Measurements from ENCODE around the gene SERINC3. TPM values are rescaled to one million over a fixed set of nuclear protein-coding genes. Genes with fewer than 3 reads are reported as not detected.
"Not testable (repeated sequence)": the region's sequence is repeated elsewhere in the genome, so short reads cannot be mapped to it uniquely, and the experiment has no call there.

SERINC3 gene
- total RNA-seq, 1 donor from 2014 or later = 79.2 TPM

GRCh38 chr20:44494681-44495080 lies 27.2 kb downstream of the SERINC3 start:
- DNase-seq (ENCODE audit: extremely low read depth, low read depth, low spot score) = no peak

- no peak for DNase-seq (ENCODE audit: extremely low read depth, low read depth, low spot score)
Observed at GRCh38 chr20:44494266-44494665, 27.6 kb downstream of the SERINC3 start.

GRCh38 chr20:44491635-44492395 lies 30.1 kb downstream of the SERINC3 start:
- no peak for DNase-seq (ENCODE audit: extremely low read depth, low read depth, low spot score)

GRCh38 chr20:44489931-44490330 lies 31.9 kb downstream of the SERINC3 start:
- DNase-seq (ENCODE audit: extremely low read depth, low read depth, low spot score) = no peak

- no peak for DNase-seq (ENCODE audit: extremely low read depth, low read depth, low spot score)
Observed at GRCh38 chr20:44489223-44489622, 32.6 kb downstream of the SERINC3 start.

- DNase-seq (ENCODE audit: extremely low read depth, low read depth, low spot score) = no peak
Observed at GRCh38 chr20:44488551-44488950, 33.3 kb downstream of the SERINC3 start.

- DNase-seq (ENCODE audit: extremely low read depth, low read depth, low spot score) = no peak
Observed at GRCh38 chr20:44485830-44486198, 36.1 kb downstream of the SERINC3 start.

- DNase-seq (ENCODE audit: extremely low read depth, low read depth, low spot score) = no peak
Observed at GRCh38 chr20:44485078-44485829, 36.6 kb downstream of the SERINC3 start.

GRCh38 chr20:44483112-44483511 lies 38.8 kb downstream of the SERINC3 start:
- no peak for DNase-seq (ENCODE audit: extremely low read depth, low read depth, low spot score)

- DNase-seq (ENCODE audit: extremely low read depth, low read depth, low spot score) = no peak
Observed at GRCh38 chr20:44481719-44482416, 40.0 kb downstream of the SERINC3 start.

GRCh38 chr20:44480097-44480496 lies 41.8 kb downstream of the SERINC3 start:
- DNase-seq (ENCODE audit: extremely low read depth, low read depth, low spot score) = no peak

- DNase-seq (ENCODE audit: extremely low read depth, low read depth, low spot score) = no peak
Observed at GRCh38 chr20:44479643-44480042, 42.2 kb downstream of the SERINC3 start.

- DNase-seq (ENCODE audit: extremely low read depth, low read depth, low spot score) = no peak
Observed at GRCh38 chr20:44478206-44478605, 43.7 kb downstream of the SERINC3 start.

- no peak for DNase-seq (ENCODE audit: extremely low read depth, low read depth, low spot score)
Observed at GRCh38 chr20:44477151-44477550, 44.7 kb downstream of the SERINC3 start.

- no peak for DNase-seq (ENCODE audit: extremely low read depth, low read depth, low spot score)
Observed at GRCh38 chr20:44475694-44476560, 45.9 kb downstream of the SERINC3 start, which contains the start of gene TTPAL. Gene TTPAL, plus strand, starts transcription at chr20:44475874. Its CDS starts 4,126 bp downstream, at chr20:44480000.

GRCh38 chr20:44475372-44475693 lies 46.5 kb downstream of the SERINC3 start:
- DNase-seq (ENCODE audit: extremely low read depth, low read depth, low spot score) = no peak

GRCh38 chr20:44472283-44472682 lies 49.6 kb downstream of the SERINC3 start:
- not testable (repeated sequence) for DNase-seq (ENCODE audit: extremely low read depth, low read depth, low spot score)

- DNase-seq (ENCODE audit: extremely low read depth, low read depth, low spot score) = no peak
Observed at GRCh38 chr20:44471481-44471882, 50.4 kb downstream of the SERINC3 start.

- DNase-seq (ENCODE audit: extremely low read depth, low read depth, low spot score) = no peak
Observed at GRCh38 chr20:44470327-44470726, 51.5 kb downstream of the SERINC3 start.

GRCh38 chr20:44468044-44468782 lies 53.7 kb downstream of the SERINC3 start:
- DNase-seq (ENCODE audit: extremely low read depth, low read depth, low spot score) = no peak
